ENCODE results near the gene EDNRB. TPM values are rescaled to one million over a fixed set of nuclear protein-coding genes. Genes with fewer than 3 reads are reported as not detected.

EDNRB gene
- total RNA-seq, 2 donors from 2014 or later, result 32.6 to 45.1 TPM

DNA sequence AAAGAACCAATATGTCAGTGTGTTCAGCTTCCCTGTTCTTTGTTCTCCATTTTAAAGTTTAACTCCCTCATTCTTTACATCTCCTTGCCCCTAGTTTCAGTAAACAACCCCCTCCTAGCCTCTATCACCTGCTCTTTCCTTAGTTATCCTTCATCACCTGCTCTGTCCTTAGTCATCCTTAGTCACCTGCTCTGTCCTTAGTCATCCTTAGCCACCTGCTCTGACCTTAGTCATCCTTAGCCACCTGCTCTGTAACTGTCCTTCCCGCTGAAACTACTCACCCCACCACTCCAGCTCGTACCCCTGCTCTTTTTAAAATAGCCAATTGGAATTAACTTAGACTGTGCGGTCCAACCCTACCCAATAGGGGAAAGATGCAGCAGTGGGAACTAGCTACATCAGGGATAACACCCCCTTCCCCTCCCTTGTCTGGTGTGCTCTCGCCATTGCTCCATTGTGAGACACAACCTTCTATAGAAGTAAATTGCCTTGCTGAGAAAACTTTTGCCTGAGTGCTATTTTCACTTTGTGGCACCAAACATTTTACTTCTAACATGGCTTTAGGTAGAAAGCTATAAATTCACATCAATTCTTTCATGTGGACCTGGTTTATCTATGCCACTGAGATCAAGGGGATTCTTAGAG, 16.2 kb downstream of the EDNRB start:
- intact Hi-C loops (cut with DNase I), result no loop called here
- DNase-seq (ENCODE audit: low spot score), result no peak

DNA sequence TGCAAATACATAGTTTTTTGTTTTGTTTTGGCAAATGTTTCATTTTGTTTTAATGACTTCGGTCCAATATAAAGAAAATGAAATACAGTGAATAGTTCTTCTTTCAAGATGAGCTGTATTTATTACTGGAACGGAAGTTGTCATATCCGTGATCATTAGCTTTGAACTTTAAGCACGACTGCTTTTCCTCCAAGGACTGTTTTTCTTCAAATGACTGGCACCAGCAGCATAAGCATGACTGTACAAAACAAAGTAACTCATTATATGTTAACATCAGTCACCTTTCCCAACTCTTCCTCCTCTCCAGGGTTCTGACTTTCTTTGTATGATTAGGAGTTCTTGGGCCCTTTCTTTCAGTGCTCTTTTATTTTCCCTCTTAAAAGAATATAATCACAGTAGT, 20.5 kb downstream of the EDNRB start:
- intact Hi-C loops (cut with DNase I), result no loop called here
- no peak for DNase-seq (ENCODE audit: low spot score)

DNA sequence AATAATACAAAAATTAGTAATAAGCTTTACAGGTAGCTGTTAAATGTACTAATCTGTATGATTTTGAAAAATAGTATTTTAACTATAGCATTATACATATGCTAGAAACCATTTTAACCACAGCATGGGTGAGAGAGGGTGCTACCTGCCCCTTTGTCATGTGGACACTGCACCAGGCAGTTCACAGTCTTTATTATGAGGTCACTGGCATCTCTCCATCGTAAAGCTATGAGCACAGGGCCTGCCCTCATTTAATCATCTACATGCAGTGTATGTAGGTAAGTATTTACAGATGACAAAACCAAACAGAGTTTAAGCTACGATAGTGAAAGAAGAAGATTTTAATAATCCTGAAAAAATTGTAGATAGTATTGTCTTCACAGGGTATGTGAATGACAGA, 21.7 kb downstream of the EDNRB start:
- no peak for DNase-seq (ENCODE audit: low spot score)
- intact Hi-C loops (cut with DNase I), result no loop called here

DNA sequence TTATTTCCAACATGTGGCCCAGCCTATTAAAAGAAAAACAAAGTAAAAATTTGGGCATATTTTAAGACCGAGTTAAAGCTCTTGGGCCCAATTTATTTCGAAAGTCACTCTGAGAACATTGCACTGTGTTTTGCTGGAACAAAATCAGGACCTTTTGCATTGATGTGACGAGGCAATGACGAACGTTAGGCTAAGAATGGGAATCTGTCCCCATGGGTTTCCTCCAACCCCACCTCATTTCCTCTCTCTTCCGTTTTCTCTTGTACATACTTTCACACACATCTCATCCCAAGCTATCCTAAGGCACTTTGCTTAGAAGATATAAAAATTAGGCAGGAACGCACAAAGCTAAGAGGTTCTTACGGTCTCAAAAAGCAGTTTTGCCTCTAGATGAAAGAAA, 22.1 kb downstream of the EDNRB start:
- intact Hi-C loops (cut with DNase I), result no loop called here
- no peak for DNase-seq (ENCODE audit: low spot score)

DNA sequence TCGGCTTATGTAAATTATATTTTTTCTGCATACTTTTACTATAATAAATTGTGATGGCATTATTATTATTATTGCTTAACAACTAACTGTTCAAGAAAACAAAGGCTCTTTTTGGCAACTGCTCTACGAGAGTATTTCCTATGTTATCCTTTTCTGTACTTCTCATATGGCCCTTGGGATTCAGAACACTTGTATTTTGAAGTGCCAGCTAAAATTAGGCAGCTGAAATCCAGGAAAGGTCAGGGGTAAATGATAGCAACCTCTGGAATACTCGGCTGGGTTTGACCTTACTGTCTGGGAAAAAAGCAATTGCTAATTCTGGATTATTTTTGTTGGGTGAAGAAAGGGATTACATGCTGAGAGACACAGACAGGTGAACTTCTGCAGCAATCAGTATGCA, 23.9 kb downstream of the EDNRB start:
- no peak for DNase-seq (ENCODE audit: low spot score)
- intact Hi-C loops (cut with DNase I), result no loop called here

DNA sequence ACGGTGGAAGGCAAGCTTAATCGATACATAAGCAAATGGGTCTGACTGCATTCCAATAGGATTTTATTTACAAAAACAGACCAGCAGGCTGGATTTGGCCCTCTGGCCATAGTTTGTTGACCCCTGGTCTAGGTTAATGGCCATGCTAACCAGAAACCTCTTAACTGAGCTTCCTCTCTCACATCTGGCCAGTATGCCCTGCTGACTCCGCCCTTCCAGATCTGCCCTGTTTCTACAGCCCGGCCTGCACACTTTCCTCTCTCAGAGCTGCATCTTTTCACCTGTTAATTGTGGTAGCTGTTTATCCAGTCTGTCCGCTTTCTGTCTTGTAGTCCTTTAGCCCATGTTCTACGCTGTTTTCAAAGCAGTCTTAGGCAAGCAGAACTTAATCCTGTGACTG, 25.6 kb downstream of the EDNRB start:
- intact Hi-C loops (cut with DNase I), result no loop called here

DNA sequence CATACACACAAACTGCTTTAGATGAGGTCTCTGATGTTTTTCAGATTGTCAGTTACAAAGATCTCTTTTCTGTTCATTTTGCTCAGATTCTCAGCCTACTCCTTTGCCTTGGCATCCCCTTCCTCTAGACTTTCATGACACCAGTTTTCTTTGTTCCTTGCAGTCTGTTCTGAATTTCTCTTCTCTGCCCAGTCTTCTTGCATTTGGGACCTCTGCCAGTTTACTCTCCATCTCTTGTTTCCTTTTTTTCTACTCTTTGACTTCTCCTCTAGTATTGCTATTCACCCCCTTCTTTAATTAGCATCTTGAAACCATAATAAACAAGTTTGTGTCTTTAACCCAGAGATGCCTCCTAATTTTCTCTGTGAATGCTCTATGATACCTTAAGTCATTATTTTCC, 26.1 kb downstream of the EDNRB start:
- intact Hi-C loops (cut with DNase I), result no loop called here
- DNase-seq (ENCODE audit: low spot score), result no peak

More for the DNA sequence above, 25.6 kb downstream of the EDNRB start:
- no peak for DNase-seq (ENCODE audit: low spot score)

DNA sequence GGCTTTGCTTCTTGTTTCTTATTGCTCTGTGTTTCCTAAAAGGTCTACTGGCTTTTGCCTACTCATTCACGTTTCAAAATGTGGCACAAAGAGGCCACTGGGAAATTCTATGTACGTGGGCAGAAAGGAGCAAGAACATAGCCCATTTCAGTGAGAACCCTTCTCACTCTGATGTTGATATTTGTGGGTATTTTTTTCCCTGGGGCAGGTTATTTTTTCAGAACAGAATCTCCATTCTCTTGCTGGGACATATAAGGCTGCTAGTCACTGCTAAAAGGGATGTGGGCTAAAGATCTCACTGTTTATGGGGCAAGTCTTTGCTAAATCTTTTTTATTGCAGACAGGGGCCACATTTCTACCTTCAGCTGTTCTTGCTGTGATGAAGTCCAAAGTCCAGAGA, 27.1 kb downstream of the EDNRB start:
- no peak for DNase-seq (ENCODE audit: low spot score)
- intact Hi-C loops (cut with DNase I), result no loop called here

DNA sequence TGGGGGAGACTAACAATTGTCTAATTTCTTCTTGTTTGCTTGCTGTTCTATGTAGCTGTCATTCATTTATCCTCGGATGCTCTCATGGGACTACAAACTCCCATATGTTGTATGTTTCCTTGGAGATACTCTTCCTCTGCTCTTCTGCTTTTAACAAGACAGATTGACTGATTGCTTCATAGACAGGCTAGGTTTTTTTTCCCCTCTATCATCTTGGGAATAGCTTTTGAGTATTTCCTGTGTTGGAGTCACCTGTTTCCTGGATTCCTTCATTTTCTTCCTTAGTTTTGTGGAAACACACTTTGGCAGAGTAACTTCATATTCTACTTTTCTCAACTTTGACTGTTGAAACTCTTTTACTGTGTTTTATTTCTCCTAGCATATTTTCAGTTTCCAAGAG, 27.6 kb downstream of the EDNRB start:
- DNase-seq (ENCODE audit: low spot score), result no peak
- intact Hi-C loops (cut with DNase I), result no loop called here

DNA sequence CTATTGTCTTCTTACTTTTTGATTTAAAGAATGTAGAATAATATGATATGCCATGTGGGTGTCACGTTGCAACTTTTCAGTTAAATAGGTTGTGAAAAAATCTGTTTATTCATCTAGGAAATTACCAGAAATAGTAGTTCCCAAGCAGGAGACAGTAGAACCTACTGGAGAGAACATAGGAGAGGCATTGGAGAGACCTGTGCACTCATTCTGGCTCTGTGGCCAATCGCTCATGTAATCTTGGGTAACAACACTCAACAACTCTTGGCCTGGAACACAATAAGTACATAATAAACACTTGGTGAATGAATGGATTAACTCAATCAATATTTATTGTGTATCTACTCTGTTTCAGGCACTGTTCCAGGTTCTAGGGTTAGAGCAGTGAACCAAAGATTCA, 35.3 kb downstream of the EDNRB start:
- intact Hi-C loops (cut with DNase I), result no loop called here
- DNase-seq (ENCODE audit: low spot score), result no peak

DNA sequence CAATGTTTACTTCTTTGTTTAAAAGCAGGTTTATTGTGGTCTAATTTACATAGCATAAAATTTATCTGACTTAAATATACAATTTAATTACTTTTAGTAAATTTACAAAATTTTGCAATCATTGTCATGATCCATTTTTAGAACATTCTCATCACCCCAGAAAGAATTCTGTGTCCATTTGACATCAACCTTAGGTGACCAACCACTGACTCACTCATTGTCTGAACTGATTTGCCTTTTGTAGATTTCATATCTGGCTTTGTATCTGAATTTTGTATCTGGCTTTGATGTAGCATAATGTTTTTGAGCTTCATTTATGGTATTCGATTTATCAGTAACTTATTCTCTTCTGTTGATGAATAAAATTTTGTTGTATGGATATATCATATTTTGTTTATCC, 40.4 kb downstream of the EDNRB start:
- intact Hi-C loops (cut with DNase I), result no loop called here
- no peak for DNase-seq (ENCODE audit: low spot score)

DNA sequence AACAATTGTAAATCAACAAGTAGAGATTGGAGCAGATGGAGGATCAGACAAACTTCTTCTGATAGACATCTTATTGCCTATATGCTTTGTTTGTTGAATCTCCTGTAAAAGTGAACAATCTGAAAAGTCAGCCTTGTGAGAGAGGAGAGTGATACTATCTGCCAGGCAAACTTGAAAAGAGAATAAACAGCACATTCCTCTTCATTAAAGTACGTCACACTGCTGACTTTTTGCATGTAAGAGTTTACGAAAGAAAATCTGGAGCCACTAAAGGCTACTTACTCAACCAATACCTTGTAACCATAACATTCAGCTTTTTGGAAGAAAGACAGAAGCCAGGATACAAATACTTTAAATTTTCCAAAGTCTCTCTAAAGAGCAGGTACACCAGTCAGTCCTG, 42.5 kb downstream of the EDNRB start:
- intact Hi-C loops (cut with DNase I), result no loop called here
- no peak for DNase-seq (ENCODE audit: low spot score)

DNA sequence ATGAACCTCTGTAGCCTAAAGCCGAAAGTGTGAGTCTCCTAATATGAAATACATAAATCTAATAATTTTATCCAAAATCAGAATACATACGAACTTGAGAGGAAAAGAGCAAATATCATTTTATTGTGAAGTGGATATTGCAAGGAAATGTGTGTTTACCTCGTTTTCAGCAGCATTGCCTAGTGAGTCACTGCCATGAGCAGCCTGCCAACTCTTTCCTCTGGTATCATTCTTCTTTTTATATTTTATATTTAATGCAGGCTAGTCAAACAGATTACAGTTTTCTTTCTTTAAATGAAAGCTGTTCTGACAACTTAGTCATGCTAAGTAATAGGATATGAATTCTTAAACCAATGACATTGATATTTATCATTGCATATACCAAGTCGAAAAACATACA, 44.2 kb downstream of the EDNRB start:
- DNase-seq (ENCODE audit: low spot score), result no peak
- intact Hi-C loops (cut with DNase I), result no loop called here

DNA sequence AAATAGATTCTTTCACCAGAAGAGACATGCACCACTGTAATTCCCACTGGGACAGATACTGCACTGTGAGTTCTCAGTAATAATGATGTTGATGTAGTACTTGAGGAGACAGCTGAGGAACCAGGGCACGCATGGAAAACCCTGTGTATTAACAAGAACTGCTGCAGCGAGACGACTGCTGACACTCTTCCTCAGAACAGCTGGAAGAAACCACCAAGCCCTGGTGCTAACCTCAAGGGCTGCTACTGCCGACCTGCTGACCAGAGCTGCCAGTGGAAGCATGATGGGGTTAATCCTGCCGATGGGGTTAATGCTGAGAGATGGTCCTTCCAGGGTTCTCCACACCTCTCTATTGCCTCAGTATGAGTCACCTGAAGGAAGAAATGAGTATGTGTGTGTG, 45.6 kb downstream of the EDNRB start:
- no peak for DNase-seq (ENCODE audit: low spot score)
- intact Hi-C loops (cut with DNase I), result no loop called here

DNA sequence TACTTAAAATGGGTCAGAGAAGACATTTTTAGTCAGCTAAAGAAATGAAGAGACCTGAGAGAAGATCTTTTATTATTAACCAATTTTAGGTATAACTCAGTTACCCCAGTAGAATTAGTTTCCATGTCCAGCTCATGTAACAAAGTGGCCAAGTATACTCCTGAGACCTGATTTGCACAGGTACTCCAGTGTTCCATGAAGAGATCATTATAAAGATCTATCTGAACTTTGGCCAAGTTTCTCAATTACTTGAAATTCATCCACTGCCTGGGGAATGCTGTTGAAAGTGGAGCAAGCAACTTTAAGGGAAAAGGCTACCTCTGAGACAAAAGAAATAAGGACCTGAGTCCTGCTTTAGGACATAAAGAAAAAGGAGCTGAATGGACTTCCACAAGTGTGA, 47.0 kb downstream of the EDNRB start:
- no peak for DNase-seq (ENCODE audit: low spot score)
- intact Hi-C loops (cut with DNase I), result no loop called here

DNA sequence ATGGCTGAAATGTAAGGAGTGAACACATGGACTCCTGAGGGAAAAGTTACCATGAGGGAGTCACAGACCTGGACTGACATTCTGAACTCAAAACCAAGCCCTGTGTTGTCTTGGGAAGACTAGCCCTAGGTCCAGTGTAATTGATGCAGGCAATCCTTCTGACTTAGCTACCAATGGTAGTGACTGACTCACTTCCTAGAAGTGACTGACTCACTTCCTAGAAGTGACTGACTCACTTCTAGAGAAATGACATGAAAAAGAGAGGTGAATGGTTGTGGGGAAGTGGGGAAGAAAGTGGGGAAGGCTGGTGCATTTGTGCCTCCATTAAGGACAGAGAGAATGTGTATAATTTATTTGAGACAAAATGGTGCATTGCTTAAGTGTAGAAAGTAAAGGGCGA, 49.9 kb downstream of the EDNRB start:
- no peak for DNase-seq (ENCODE audit: low spot score)
- intact Hi-C loops (cut with DNase I), result loop anchor here in 1 of 2 donors (5.0 kb wide), 1 partner anchor 119 kb away; no protein-coding TSS in a partner anchor

DNA sequence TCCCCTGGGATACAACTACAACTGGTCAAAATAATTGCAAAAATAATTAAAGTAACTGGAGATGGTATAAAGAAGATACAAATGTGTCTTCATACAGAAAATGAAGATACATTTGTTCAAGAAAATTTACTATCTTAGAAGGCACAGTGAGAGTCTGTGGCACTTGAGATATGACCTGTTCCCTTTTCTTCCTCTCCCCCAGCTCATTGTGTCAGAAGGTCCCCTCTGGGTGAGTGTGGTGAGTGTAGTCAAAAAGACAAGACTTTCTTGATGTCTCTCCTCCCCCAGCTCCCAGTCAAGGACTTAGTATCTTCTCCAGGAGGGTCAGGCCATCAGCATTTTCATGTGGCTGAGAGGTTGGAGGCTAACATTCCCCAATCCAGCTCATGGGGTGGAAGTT, 51.7 kb downstream of the EDNRB start:
- DNase-seq (ENCODE audit: low spot score), result no peak
- intact Hi-C loops (cut with DNase I), result loop anchor here in 1 of 2 donors (5.0 kb wide), 1 partner anchor 120 kb away; no protein-coding TSS in a partner anchor

DNA sequence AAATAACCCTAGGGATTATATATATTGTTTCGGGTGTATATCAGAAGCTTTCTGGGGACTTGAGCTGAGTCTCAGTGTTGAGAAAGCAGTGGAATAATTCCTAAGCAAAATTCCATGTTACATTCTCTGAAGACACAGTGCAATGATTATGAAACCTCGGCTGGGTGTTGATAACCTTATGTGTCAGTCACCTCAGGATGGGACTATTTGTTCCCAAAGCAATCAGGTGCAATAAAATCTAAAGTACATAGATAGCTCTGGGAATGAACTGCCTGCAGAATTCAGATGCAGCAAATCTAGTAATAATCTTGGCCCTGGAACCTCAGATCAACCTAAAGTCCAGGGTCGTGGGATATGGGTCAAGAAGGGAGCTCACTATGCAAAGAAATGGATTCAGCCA, 53.0 kb downstream of the EDNRB start:
- no peak for DNase-seq (ENCODE audit: low spot score)
- intact Hi-C loops (cut with DNase I), result loop anchor here in 1 of 2 donors (5.0 kb wide), 1 partner anchor 122 kb away; no protein-coding TSS in a partner anchor

DNA sequence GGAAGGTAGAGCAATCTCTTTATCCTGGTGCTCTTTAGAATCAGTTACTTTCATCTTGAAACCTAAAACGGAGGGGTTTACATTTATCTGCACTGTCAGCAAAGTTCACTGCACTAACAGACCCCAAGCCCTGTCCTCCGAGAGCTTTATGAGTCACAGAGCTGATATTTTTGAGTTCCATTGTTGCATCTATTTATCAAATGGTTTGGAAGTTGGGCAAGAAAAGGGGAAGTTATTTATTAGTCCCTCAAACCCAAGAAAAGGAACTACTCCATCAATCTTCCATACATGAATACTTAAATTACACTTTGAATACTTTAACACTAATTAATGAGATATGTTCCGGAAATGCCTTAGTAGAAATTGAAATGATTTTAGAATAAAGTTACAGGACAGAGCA, 55.5 kb downstream of the EDNRB start:
- DNase-seq (ENCODE audit: low spot score), result no peak
- intact Hi-C loops (cut with DNase I), result no loop called here

DNA sequence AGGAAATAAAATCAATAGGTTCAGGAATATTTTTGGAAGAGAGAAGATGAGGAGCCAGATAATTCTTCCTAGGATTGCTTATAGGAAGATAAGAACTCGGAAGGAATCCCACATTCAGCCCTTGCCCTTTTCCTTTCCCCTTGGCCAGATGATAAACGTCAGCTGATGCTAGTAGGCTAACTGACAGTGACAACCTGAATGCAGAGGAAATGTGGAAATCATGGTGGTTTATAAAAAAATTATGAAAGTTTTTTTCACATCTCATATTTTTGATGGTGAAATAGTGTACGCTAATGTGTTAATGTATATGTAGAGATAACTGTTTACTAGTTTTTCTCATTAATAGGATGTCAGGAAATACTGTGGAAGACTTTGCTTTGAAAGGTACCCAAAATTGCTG, 56.9 kb downstream of the EDNRB start:
- DNase-seq (ENCODE audit: low spot score), result no peak
- intact Hi-C loops (cut with DNase I), result no loop called here

DNA sequence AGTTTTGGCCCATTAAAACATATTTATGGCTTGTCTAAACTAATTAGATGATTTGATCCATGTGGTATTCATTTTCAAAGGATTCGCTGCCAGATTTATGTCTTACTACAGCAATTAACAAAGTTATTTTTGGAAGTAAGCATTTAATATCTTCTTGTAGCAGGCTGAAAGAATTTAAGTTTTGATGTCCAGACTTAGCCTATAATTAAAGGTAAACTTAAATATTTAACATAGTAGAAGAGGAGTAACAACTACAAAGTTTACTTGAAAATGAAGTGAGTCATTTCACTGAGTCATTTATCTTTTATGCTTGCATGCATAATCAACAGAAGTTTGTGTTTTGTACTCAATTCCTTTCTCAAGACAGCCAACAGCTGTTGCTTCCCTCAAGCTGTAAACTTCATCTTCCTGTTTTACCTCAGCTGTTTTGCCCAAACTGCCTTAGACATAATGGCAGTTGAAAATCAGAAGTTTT, 58.1 kb downstream of the EDNRB start:
- intact Hi-C loops (cut with DNase I), result no loop called here

DNA sequence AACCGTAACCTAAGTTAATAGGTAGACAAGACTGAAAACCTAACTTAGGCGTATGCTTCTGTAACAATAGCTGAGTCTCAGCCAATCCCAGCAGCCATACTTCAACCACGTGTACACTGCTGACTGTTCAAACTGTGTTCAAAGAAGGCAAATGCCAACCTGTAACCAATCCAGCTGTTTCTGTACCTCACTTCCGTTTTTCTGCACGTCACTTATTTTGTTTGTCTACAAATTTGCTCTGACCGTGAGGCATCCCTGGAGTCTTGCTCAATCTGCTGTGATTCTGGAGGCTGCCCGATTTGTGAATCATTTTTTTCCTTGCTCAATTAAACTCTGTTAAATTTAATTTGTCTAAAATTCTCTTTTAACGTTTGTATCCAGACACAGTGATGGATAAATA, 59.2 kb downstream of the EDNRB start:
- DNase-seq (ENCODE audit: low spot score), result no peak
- intact Hi-C loops (cut with DNase I), result loop anchor here in 1 of 2 donors (5.0 kb wide), 1 partner anchor 1438 kb away; no protein-coding TSS in a partner anchor

More for the DNA sequence above, 58.1 kb downstream of the EDNRB start:
- no peak for DNase-seq (ENCODE audit: low spot score)
